GM11168 (cell line): ENCODE data around the gene GRIA4.

Experiments
- in situ Hi-C: fragments of 300-500 bp; cut with MboI; formaldehyde crosslinking; loops from one replicate; pipeline ENCODE4 v1.12.0; 2022; ENCODE audit warnings: low sequenced_read_pairs; ENCODE audit not compliant: unreplicated experiment

GRIA4 gene

DNA sequence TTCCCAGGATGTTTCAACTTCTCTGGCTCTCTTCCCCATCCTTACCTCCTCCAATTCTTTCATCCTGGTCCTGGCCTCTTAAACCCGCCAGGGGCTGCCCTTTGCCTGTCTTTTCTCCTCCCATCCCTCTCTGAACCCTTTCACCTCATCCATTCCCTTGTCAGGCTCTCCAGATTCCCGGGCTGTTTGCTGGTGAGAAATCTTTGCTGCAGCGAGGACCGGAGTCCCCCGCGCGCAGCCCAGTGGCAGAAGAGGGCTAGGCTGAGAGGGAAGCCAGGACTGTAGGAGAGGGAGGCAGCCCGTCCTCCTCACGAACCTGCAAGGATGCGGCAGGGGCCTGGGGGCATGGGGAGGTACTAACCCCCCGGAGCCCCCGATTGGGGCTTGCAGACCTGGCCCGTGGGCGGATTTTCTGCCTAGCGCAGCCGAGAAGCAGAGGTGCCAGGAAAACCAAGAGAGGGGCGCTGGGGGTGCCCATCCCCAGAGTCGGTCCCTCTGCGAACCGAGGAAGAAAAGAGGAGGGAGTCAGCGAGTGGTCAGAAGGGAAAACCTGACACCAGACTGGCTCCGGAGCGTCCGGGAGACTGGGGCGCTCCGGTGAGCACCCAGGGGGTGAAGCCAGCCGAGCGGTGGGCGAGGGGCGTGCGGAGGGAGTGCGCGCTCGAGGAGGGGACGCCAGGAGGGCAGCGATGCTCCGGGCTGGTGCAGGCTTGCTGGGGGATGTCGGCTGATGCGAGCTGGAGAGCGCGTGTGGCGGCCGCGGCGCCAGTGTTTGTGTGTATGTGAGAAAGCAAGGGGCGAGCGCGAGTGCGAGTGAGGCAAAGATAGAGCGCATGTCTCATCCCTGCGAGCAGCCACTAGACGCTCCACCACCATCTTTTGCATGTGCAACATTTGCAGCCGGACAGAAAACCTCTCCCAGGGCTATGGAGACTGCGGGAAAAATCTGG is at the start of gene GRIA4:
Gene GRIA4 (plus strand): TSS at position 242 of the 950 bp plus-strand sequence. CDS start 925 bp downstream, outside the sequence.
- in situ Hi-C loops = no loop called here

- in situ Hi-C loops = no loop called here
Measured at GRCh38 chr11:105573091-105573490, 36.8 kb upstream of the GRIA4 start.

GRCh38 chr11:105574974-105575373 is 34.9 kb upstream of the GRIA4 start:
- in situ Hi-C loops = no loop called here

GRCh38 chr11:105577641-105578040 is 32.2 kb upstream of the GRIA4 start:
- in situ Hi-C loops = no loop called here

DNA sequence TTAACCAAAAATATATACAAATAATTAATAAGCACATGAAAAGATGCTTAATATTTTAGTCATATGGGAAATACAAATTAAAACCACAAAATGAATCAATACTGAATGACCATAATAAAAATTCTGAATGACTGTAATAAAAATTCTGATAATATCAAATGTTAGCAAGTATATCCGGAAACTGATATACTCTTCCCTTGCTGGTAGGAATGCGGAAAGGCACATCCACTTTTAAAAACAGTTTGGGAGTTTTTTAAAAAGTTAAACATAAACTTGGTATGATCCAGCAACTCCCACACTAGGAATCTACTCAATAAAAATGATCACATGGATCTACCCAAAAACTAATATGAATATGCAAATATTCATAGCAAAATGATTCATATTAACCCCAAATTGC is 30.8 kb upstream of the GRIA4 start:
- in situ Hi-C loops = no loop called here

DNA sequence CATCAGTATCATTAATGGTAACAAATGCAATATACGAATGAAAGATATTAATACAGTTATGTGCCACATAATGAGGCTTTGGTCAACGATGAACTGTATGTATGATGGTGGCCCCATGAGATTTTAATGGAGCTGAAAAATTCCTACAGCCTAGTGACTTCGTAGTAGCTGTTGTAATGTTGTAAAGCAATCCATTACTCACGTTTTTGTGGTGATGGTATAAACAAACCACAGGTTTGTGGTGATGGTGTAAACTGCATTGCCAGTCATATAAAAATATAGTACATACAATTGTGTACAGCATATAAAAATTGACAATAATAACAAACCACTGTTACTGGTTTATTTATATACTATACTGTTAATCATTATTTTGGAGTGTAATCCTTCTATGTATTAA is 27.4 kb upstream of the GRIA4 start:
- in situ Hi-C loops = no loop called here

GRCh38 chr11:105588001-105588400 is 21.9 kb upstream of the GRIA4 start:
- in situ Hi-C loops = no loop called here

GRCh38 chr11:105589346-105589745 is 20.5 kb upstream of the GRIA4 start:
- in situ Hi-C loops = no loop called here

GRCh38 chr11:105592035-105592434 is 17.8 kb upstream of the GRIA4 start:
- in situ Hi-C loops = no loop called here

- in situ Hi-C loops = no loop called here
Measured at GRCh38 chr11:105598371-105598770, 11.5 kb upstream of the GRIA4 start.

DNA sequence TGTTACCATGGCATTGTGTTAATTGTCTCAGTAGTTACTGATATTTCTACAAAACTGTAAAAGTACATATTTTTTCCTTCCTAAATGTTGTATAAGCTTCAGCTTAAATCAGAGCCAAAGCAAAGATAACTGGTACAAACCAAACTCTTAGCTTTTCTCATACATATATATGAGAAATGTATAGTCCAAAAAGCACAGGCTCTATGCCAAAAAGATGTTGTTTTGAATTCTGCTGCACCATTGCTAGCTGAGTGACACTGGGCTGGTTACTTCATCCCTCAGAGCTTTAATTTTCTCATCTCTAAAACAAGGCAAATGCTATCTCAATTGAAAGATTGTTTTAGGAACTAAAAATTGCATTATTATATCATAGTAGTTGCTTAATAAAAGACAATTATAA is 6.7 kb upstream of the GRIA4 start:
- in situ Hi-C loops = no loop called here

GRCh38 chr11:105609341-105609781 is 512 bp upstream of the GRIA4 start:
- in situ Hi-C loops = no loop called here

GRCh38 chr11:105610871-105611571 is 1.1 kb downstream of the GRIA4 start:
- in situ Hi-C loops = no loop called here

GRCh38 chr11:105611572-105612441 is 1.9 kb downstream of the GRIA4 start:
- in situ Hi-C loops = no loop called here

GRCh38 chr11:105612771-105613170 is 2.9 kb downstream of the GRIA4 start:
- in situ Hi-C loops = no loop called here

- in situ Hi-C loops = no loop called here
Measured at GRCh38 chr11:105613183-105613582, 3.3 kb downstream of the GRIA4 start.

DNA sequence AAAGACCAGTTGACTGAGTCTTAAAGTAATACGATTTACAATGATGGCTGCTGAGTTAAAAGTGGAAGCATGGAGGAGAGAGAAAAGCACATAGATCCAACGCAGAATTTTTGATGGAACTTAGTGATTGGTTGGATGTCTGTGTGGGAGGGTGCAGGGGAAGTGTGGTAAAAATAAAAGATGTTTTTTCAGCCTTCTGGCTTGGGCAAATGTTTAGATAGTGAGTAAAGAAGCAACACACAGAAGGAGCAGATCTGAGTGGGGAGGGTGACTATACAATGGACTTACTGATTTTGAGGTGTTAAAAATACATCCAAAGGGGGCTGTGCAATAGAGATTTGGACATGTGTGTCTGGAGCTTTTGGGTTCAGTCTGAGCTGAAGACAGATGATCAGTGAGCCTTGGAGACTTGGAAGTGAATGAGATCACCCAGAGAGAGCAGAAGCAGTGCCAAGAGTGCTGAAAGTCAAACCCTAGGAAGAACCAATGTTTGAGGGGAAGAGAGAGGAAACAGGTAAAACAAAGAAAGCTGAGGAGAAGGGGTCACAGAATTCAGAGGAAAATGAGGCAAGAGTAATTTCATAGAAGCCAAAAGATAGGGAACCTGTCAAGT is 8.6 kb downstream of the GRIA4 start:
- in situ Hi-C loops = no loop called here

DNA sequence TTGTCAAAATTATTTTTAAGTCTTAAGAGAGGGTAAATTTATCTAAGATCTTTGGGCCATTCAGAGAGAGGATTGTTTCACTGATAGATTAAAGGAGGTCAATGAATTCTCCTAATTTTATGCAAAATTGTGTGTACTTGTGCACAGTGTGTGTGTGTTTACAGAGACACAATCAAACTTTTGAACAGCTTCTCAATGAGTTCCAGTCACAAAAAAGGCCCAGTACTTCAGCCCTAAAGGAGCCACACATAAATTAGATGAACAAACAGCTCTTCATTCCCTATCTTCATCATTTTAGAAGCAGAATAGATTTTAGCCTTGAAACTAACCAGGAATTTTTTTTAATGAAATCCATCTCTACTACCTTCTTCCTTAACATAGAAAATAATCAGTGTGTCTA is 9.7 kb downstream of the GRIA4 start:
- in situ Hi-C loops = no loop called here

- in situ Hi-C loops = no loop called here
Measured at GRCh38 chr11:105622016-105622415, 12.1 kb downstream of the GRIA4 start.

- in situ Hi-C loops = no loop called here
Measured at GRCh38 chr11:105632316-105632715, 22.4 kb downstream of the GRIA4 start.
